Measurements from ENCODE around the gene SASH1. TPM values are rescaled to one million over a fixed set of nuclear protein-coding genes. Genes with fewer than 3 reads are reported as not detected.

The SASH1 gene
- total and polyA plus RNA-seq, 2 of the 8 experiments (the other 6 are each of a cell fraction or from before 2014, with no cell fraction given), result 6.0 to 20.2 TPM

GRCh38 chr6:148382861-148383260, 40.2 kb downstream of the SASH1 start:
- H3K18ac ChIP-seq (ENCODE audit: extremely low read depth, low read length), result no peak overlapping the region
- 93% methylated on average over 9 of the region's 9 CpGs; no CpG with 5 or more reads in 1 of the 2 experiments for WGBS, 2 experiments (ENCODE audit: extremely low coverage in 1 of 2, insufficient coverage in 1 of 2, insufficient read length in 1 of 2, insufficient replicate concordance in 2 of 2, low coverage in 1 of 2, low lambda C conversion rate in 2 of 2, missing lambda C conversion rate in 1 of 2)
- DNase-seq (ENCODE audit: low read depth in 1 of 2, low spot score in 2 of 2) (no peak), FAIRE-seq (no peak)
- no peak overlapping the region for H2BK15ac ChIP-seq (ENCODE audit: low read length)
- no peak overlapping the region for H2BK5ac ChIP-seq (ENCODE audit: low read depth, low read length)
- H4K91ac ChIP-seq (replicated peaks; ENCODE audit: insufficient read length, low read length), result no peak overlapping the region
- H3K56ac ChIP-seq (replicated peaks; ENCODE audit: insufficient read length, low read depth, low read length), result no peak overlapping the region
- H3K9me3 ChIP-seq (ENCODE audit: insufficient read depth in 2 of 2, low read depth in 1 of 2, low read length in 1 of 2), result no peaks in the 10 kb centered on the region
- H3K79me1 ChIP-seq (ENCODE audit: low read depth, low read length), result peaks cover 14% of the 10 kb centered on the region
- ChIA-PET POLR2A (ENCODE audit: partially characterized antibody) (no interaction called here), CTCF (ENCODE audit: partially characterized antibody) (interaction anchor here (1.0 to 1.5 kb wide), 2 partner anchors 8 to 10 kb away, joined by 3 to 4 read pairs; no protein-coding TSS in a partner anchor)
- H2BK12ac ChIP-seq (ENCODE audit: low read depth, low read length), result no peak overlapping the region
- no peak overlapping the region for H3K27ac ChIP-seq (ENCODE audit: low read depth, low read length)
- H3K36me3 ChIP-seq (ENCODE audit: control insufficient read depth in 2 of 4, insufficient read depth in 4 of 4, low read length in 3 of 4), result no peaks in the 10 kb centered on the region
- no peak overlapping the region for H4K5ac ChIP-seq (ENCODE audit: insufficient read length, low read depth, low read length)
- H2BK120ac ChIP-seq (replicated peaks; ENCODE audit: low read depth, low read length), result no peak overlapping the region
- H3K9ac ChIP-seq (replicated peaks in 1 of 4; ENCODE audit: extremely low read depth in 1 of 4, low read depth in 3 of 4, low read length in 3 of 4), result no peak overlapping the region
- H3K23me2 ChIP-seq (ENCODE audit: low read depth, low read length), result no peaks in the 10 kb centered on the region; the same call in 1 of the 2 replicates
- H3K14ac ChIP-seq (ENCODE audit: insufficient read length), result no peak overlapping the region
- H4K20me1 ChIP-seq (replicated peaks in 1 of 2; ENCODE audit: control insufficient read depth in 1 of 2, insufficient read depth in 2 of 2, low read length in 2 of 2), result peaks cover 0 to 8% of the 10 kb centered on the region in 2 experiments
- no peak overlapping the region for H4K8ac ChIP-seq (ENCODE audit: extremely low read depth, insufficient read depth, low read length)
- H3K4me1 ChIP-seq (replicated peaks in 1 of 4; ENCODE audit: control insufficient read depth in 3 of 4, insufficient read depth in 4 of 4, low read length in 3 of 4), result peaks cover 0 to 7% (median 2%) of the 10 kb centered on the region in 4 experiments; a peak in 4 of 7 replicates
- no peak overlapping the region for H3K23ac ChIP-seq (ENCODE audit: insufficient read length)
- H3K27me3 ChIP-seq (replicated peaks in 1 of 4; ENCODE audit: control insufficient read depth in 3 of 4, extremely low read depth in 1 of 4, insufficient read depth in 3 of 4, low read length in 3 of 4), result no peaks in the 10 kb centered on the region
- H2AFZ ChIP-seq (ENCODE audit: low read length), result no peak overlapping the region
- peaks cover 0 to 52% of the 10 kb centered on the region in 2 experiments; a peak in 2 of 4 replicates for H3K79me2 ChIP-seq (ENCODE audit: control insufficient read depth in 1 of 2, insufficient read depth in 2 of 2, low read length in 2 of 2)
- H3K4me2 ChIP-seq (ENCODE audit: insufficient read depth in 1 of 2, low read depth in 2 of 2, low read length in 2 of 2), result no peak overlapping the region
- H2BK20ac ChIP-seq (ENCODE audit: low read length), result no peak overlapping the region
- TF ChIP-seq NANOG (IDR thresholded peaks at IDR 0.05; ENCODE audit: insufficient read depth, low read depth, low read length, poor library complexity, severe bottlenecking), result no peak
- no peak for TF ChIP-seq YY1 (IDR thresholded peaks at IDR 0.05; ENCODE audit: low read depth, low read length)
- no peak for TF ChIP-seq SIN3A (conservative IDR thresholded peaks at IDR 0.05 in 1 of 2, IDR thresholded peaks at IDR 0.05 in 1 of 2; ENCODE audit: low read depth in 1 of 2, low read length in 2 of 2)
- no peak overlapping the region for H3K4me3 ChIP-seq (ENCODE audit: extremely low read depth in 1 of 4, insufficient read depth in 2 of 4, low read depth in 3 of 4, low read length in 4 of 4)
- H2AK5ac ChIP-seq (ENCODE audit: low read depth, low read length), result no peak overlapping the region
- no peak overlapping the region for H3K4ac ChIP-seq (replicated peaks; ENCODE audit: insufficient read length, low read depth, low read length)

All from H1 (cell line).